ENCODE data around the gene ZEB2.

GRCh38 chr2:144403933-144404332 lies 116.0 kb downstream of the ZEB2 start:
- TF ChIP-seq POLR2AphosphoS5 (IDR thresholded peaks at IDR 0.05; ENCODE audit: low read depth) (no peak), CTCF (IDR thresholded peaks at IDR 0.05; ENCODE audit: insufficient read depth, low read length) (no peak), GABPA (IDR thresholded peaks at IDR 0.05; ENCODE audit: low read depth) (no peak), REST (IDR thresholded peaks at IDR 0.05; ENCODE audit: insufficient replicate concordance, low read depth) (no peak)

Measured in HL-60 (cell line).